GM19455 (cell line): ENCODE results near the gene NBPF9.
"Not testable (repeated sequence)": the region's sequence is repeated elsewhere in the genome, so short reads cannot be mapped to it uniquely, and the experiment has no call there.

Experiments
- ATAC-seq: cut with Tn5 transposase; IDR thresholded peaks from one replicate; pipeline ENCODE4 v1.9.1; 2021; ENCODE audit not compliant: unreplicated experiment

Gene NBPF9

GRCh38 chr1:149016626-149017025 is 86.7 kb downstream of the NBPF9 start:
- not testable (repeated sequence) for ATAC-seq

DNA sequence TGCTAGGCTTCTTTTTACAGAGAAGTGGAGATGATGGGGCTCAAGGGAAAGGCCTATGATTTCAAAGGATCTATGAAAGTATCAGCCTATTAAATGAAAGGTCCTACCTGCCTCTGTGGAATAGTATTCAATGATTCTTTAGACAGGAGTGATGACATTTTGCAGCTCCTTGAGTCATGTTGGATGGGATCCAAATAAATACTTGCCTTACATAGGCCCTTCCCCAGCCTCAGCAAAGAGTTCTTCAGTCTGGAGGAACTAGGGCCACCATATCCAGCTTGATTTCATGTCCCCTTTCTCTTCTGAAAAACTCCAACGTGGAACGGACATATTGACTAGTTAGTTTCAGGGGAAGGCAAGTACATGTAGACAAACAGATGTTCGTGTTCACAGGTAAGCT is 87.8 kb downstream of the NBPF9 start:
- not testable (repeated sequence) for ATAC-seq

DNA sequence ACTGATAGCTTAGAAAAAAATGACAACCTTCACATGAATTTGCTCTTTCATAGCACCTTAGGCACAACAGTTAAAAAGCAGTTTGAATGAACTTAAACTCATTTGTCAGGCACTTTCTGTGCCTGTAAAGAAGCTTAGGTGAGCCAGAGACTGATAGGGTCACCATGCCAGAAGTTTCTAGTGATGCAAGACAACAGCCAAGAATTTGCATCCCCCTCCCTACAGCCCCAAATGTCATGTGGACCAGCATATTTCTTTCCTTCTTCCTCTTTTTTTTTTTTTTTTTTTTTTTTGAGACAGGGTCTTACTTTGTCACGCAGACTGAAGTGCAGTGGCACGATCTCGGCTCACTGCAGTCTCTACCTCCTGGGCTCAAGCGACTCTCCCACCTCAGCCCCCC is 89.8 kb downstream of the NBPF9 start:
- ATAC-seq, result not testable (repeated sequence)

- not testable (repeated sequence) for ATAC-seq
Observed at GRCh38 chr1:149012599-149012998, 90.8 kb downstream of the NBPF9 start.

DNA sequence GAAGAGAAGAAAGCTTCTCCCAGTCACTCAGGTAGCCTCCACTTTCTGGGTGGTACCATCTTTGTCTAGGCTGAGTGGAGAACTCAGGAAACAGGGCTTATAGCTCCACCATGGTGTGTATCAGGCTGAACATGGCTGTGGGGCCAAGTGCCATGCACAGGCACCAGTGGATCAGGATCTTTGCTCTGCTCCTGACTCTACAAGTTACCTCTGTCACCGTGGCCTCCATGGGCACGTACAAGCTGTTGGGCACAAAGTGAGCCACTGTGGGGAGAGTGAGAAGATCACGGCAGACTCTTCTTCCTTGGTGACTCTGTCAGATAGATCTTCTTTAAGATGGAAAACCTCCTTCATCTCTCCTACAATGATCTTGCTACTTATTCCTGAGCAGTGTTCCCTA is 93.6 kb downstream of the NBPF9 start:
- not testable (repeated sequence) for ATAC-seq

DNA sequence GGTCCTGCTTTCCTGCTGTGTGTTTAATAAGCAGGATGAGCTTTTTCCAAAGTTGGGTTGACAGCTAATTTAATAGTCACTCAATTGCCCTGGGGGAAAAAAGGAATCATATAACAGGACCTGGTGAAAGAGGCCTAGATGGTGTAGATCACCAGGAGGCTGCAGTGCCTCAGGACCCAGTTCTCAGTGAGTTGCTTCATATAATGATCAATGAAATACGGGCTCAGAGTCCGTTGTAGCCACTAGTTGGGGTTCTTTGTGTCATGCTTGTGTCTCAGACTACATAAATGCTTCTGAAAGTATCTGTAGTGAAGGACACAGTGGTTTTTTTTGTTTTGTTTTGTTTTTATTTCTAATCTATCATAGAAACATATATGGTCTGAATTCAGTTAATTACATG is 94.6 kb downstream of the NBPF9 start:
- ATAC-seq, result not testable (repeated sequence)

GRCh38 chr1:149008326-149008725 is 95.0 kb downstream of the NBPF9 start:
- not testable (repeated sequence) for ATAC-seq
